Astrocyte of the cerebellum (primary cell): Measurements from ENCODE around the gene SLC4A4.

ENCODE experiments used
- DNase-seq: peaks from one replicate; pipeline ENCODE4 v3.0.0-alpha.2; 2011; ENCODE audit warnings: low read depth
- H3K4me3 ChIP-seq: 2 replicates; pipeline ENCODE4 v1.5.1; 2011; ENCODE audit warnings: mild to moderate bottlenecking, low read depth, low read length, moderate library complexity
- in situ Hi-C: cut with HindIII; loops from 2 replicates; pipeline ENCODE4 v1.10.0; 2017; ENCODE audit warnings: low sequenced_read_pairs
- TF ChIP-seq, protein P1 (sequence below): IDR thresholded peaks from 2 replicates; pipeline ENCODE4 v1.5.1; 2012; ENCODE audit warnings: low read length, low read depth, moderate library complexity, mild to moderate bottlenecking; ENCODE audit errors: missing control alignments

SLC4A4 gene

DNA sequence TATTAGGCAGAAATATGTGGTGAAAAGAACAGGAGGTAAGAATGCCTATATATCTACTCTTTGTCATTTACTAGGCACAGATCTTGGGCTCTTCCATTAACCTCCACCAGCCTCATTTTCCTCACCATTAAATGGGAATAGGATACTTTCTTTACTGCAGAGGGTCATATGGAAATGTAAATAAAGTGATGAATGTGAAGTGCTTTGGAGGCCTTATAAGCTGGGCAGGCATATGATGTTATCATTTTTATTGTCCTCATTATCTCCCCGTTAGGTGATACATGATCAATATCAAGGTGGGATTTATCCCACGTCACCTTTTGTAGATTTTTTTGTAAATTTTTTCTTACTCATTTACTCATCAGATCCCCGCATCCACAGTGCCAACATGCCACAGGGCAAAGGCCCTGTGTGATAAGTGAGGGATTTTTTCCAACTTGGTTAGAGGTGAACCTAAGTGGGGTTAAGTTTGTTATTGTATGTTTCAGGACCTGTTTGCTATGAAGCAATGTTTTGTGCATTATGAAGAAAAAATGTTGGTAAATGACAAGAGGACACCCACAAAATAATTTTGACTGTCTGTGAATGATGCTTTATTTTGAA is 107.8 kb downstream of the SLC4A4 start:
- TF ChIP-seq, protein P1, sequence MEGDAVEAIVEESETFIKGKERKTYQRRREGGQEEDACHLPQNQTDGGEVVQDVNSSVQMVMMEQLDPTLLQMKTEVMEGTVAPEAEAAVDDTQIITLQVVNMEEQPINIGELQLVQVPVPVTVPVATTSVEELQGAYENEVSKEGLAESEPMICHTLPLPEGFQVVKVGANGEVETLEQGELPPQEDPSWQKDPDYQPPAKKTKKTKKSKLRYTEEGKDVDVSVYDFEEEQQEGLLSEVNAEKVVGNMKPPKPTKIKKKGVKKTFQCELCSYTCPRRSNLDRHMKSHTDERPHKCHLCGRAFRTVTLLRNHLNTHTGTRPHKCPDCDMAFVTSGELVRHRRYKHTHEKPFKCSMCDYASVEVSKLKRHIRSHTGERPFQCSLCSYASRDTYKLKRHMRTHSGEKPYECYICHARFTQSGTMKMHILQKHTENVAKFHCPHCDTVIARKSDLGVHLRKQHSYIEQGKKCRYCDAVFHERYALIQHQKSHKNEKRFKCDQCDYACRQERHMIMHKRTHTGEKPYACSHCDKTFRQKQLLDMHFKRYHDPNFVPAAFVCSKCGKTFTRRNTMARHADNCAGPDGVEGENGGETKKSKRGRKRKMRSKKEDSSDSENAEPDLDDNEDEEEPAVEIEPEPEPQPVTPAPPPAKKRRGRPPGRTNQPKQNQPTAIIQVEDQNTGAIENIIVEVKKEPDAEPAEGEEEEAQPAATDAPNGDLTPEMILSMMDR: no peak
- no peak for DNase-seq

DNA sequence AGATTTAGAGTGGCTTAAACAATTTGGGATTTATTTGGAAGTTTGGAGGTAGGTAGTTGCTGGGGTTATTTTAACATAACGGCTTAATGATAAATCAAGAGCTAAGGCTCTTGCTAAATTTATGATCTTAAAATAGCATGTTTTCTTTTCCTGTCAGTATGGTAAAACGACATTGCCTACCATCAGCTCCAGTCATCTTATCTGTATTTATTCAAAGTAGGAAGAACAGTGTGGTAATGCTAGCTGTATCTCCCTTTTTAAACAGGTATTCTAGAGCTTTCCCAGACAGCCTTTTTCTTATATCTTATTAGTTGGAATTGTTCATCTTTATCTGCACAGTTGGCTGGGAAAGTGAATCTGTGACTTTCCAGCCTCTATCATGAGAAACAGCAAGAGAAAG is 110.2 kb downstream of the SLC4A4 start:
- in situ Hi-C loops: no loop called here
- DNase-seq: no peak
- no peak overlapping the region for H3K4me3 ChIP-seq
- TF ChIP-seq, protein P1: no peak

More for the DNA sequence above, 107.8 kb downstream of the SLC4A4 start:
- in situ Hi-C loops: no loop called here
- no peak overlapping the region for H3K4me3 ChIP-seq

GRCh38 chr4:71449878-71450277 is 111.1 kb downstream of the SLC4A4 start:
- no peak overlapping the region for H3K4me3 ChIP-seq
- in situ Hi-C loops: no loop called here
- no peak for DNase-seq
- TF ChIP-seq, protein P1: no peak

DNA sequence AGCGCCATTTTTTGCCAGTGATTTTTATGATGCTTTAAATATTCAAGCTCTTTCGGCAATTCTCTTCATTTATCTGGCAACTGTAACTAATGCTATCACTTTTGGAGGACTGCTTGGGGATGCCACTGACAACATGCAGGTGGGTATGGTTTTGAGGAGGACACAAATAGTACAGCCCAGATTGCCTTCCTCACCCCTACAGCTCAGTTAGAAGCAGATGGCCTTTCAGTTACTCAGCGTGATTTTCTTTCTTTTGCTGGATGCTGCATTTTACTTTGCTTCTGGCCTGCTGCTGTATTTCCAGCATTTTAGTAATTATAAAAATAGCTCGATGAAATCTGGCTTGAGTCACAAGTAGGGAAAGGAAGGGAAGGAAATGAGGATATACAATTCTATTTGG is 114.7 kb downstream of the SLC4A4 start:
- in situ Hi-C loops: no loop called here
- no peak overlapping the region for H3K4me3 ChIP-seq
- TF ChIP-seq, protein P1: no peak
- no peak for DNase-seq

- in situ Hi-C loops: no loop called here
- TF ChIP-seq, protein P1: no peak
- no peak overlapping the region for H3K4me3 ChIP-seq
- no peak for DNase-seq
Observed at GRCh38 chr4:71456841-71457240, 118.0 kb downstream of the SLC4A4 start.

GRCh38 chr4:71460371-71460770 is 121.6 kb downstream of the SLC4A4 start:
- TF ChIP-seq, protein P1: no peak
- no peak overlapping the region for H3K4me3 ChIP-seq
- no peak for DNase-seq
- in situ Hi-C loops: no loop called here
